ENCODE measurements around the gene ALS2CL.
"Not testable (repeated sequence)": the region's sequence is repeated elsewhere in the genome, so short reads cannot be mapped to it uniquely, and the experiment has no call there.

ALS2CL gene

DNA sequence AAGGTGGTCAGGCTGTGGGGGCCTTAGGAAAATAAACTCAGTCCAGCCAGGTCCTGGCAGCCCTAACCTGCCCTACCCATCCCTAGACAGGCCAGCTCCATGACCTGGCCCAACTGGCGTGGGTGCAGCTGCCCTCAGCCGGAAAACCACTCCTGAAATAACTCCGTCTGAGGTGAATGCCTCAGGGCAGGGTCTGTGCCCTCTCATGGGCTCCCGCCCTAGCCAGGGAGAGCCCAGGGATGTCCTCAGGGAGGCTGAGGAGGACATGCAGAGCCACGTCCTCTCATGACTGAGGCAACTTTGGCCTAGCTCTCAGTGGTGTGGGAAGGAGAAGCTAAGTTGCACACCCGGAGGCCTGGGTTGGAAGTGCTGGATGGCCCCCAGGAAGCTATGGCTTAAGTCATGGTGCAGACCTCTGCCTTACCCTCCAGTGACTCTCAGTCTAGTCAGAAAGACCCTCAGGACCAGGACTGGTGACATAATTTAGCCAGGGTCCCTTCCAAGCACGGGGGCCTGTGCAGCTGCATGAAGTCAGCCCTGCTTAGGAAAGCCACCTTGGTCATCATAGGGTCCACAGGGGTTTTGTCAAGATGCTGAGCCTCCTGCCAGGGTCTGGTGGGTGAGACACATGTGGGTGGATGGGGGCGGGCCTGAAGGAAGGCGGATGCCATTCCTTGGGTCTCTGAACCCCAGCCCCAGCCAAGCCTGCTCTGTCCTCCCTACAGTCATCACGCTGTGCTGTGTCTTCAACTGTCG is 15.1 kb upstream of the ALS2CL start:
- Histone ChIP-seq H3K36me3 (ENCODE audit: insufficient read depth, low read length) (no peaks in the 10 kb centered on the region), H3K9ac (ENCODE audit: low read depth, low read length) (no peak overlapping the region), H3K4me3 (ENCODE audit: low read length) (no peak overlapping the region), H3K9me3 (ENCODE audit: insufficient read depth, low read depth, low read length) (no peaks in the 10 kb centered on the region), H3K27ac (ENCODE audit: low read depth, low read length) (no peak overlapping the region), H3K4me1 (ENCODE audit: insufficient read depth, low read length) (peaks cover 11% of the 10 kb centered on the region; the same call in 1 of the 2 replicates), H3K27me3 (ENCODE audit: insufficient read depth, low read length) (no peaks in the 10 kb centered on the region)
- WGBS, result 93% methylated on average over 11 of the region's 11 CpGs

DNA sequence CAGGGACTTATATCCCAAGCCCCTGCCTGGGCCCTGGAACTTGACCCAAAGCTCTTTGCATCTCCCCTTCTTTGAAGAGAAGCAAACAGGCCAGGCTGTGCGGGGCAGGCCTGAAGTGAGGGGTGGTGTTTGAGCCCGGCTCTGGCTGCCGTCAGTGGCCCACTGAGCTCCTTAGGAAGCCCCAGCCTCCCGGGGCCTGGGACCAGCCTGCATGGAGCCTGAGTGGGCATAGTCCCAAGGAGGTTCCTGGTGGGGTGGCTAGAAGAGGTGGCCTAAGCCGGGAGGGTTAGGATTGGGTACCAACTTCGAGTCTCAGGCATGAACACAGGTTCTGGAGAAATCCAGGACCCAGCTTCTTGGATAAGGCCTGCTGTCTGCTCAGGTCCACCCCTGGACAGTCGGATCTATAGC is 14.1 kb upstream of the ALS2CL start:
- H3K9me3 ChIP-seq (ENCODE audit: insufficient read depth, low read depth, low read length), result no peaks in the 10 kb centered on the region
- no peaks in the 10 kb centered on the region for H3K36me3 ChIP-seq (ENCODE audit: insufficient read depth, low read length)
- 92% methylated on average over 7 of the region's 7 CpGs for WGBS
- H3K4me1 ChIP-seq (ENCODE audit: insufficient read depth, low read length), result peaks cover 11% of the 10 kb centered on the region; the same call in 1 of the 2 replicates
- H3K27me3 ChIP-seq (ENCODE audit: insufficient read depth, low read length), result peaks cover 4% of the 10 kb centered on the region; the same call in 1 of the 2 replicates
- H3K27ac ChIP-seq (ENCODE audit: low read depth, low read length), result no peak overlapping the region
- H3K9ac ChIP-seq (ENCODE audit: low read depth, low read length), result no peak overlapping the region
- no peak overlapping the region for H3K4me3 ChIP-seq (ENCODE audit: low read length)

DNA sequence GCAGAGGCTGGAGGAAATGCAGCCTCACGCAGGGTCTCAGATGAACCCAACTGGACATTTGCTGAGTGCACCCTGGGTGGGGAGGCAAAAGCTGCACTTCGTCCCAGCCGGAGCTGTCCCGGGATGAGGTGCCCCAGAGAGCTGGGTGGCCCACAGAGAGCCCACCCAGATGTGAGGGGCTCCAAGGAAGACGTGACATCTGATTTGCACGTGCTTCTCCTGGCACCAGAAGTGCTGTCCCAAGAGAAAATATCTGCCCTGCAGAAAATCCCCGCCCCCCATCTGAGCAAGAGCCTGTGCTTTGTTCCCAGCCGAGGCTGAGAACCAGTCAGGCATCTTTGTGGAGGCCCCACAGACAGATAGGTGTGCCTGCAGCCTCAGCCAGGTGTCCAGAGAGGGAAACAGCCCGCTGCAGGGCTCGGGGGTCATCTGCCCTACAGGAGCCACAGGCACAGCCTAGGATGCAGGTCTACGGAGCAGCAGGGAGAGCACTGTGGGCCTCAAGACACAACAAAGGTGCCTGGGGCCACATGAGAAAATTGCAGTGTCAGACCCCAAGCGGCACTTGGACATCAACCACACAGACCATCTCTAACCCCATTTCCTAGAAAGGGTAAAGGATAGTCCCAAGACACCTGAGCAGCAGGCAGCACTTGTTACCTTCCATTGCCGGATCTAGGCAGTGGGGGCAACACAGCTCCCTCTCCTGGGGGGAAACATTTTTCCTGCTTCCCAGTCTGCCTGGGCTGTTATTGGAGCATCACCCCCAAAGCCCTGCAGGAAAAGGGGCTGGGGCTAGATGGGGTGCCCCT is 13.5 kb upstream of the ALS2CL start:
- no peak overlapping the region for H3K9ac ChIP-seq (ENCODE audit: low read depth, low read length)
- H3K27ac ChIP-seq (ENCODE audit: low read depth, low read length), result no peak overlapping the region
- no peak overlapping the region for H3K4me3 ChIP-seq (ENCODE audit: low read length)
- H3K4me1 ChIP-seq (ENCODE audit: insufficient read depth, low read length), result peaks cover 11% of the 10 kb centered on the region; the same call in 1 of the 2 replicates
- WGBS, result 81% methylated on average over 13 of the region's 13 CpGs
- no peaks in the 10 kb centered on the region for H3K9me3 ChIP-seq (ENCODE audit: insufficient read depth, low read depth, low read length)
- H3K36me3 ChIP-seq (ENCODE audit: insufficient read depth, low read length), result no peaks in the 10 kb centered on the region
- peaks cover 10% of the 10 kb centered on the region for H3K27me3 ChIP-seq (ENCODE audit: insufficient read depth, low read length)

DNA sequence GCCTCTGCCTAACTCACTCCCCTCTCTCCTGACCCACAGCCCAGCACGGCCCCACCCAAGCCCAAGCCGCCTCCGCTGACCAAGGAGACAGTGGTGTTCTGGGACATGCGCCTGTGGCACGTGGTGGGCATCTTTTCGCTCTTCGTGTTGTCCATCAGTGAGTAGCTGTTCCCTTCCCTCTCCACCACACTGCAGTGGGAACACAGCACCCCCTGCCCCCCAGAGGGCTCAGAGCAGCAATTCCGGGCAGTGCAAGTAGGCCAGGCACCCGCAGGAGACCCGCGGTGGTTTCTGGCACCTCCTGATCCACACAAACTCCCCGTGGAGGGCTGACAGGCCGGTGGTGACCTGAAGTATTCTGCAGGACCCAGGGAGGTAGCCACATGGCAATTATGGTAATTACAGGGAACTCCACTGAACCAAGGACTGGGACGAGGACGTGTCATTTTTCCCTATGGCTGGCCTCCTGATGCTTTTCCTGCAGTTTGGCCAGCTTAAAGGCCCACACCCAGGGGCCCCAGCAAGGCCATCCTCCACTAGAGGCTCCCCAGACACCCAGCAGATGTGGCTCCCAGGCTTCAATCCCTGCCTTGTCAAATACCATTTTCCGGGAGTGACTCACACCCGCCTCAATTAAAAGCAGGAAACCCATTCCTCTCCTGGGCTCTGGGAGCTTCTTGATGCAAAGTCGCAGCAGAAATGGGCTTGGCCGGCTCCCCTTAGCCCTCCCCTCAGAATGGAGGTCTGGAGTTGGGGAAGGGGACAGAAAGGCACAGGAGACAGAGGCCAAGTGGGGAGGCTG is 12.5 kb upstream of the ALS2CL start:
- Histone ChIP-seq H3K9ac (ENCODE audit: low read depth, low read length) (no peak overlapping the region), H3K27me3 (ENCODE audit: insufficient read depth, low read length) (peaks cover 18% of the 10 kb centered on the region), H3K9me3 (ENCODE audit: insufficient read depth, low read depth, low read length) (no peaks in the 10 kb centered on the region), H3K36me3 (ENCODE audit: insufficient read depth, low read length) (no peaks in the 10 kb centered on the region), H3K27ac (ENCODE audit: low read depth, low read length) (no peak overlapping the region), H3K4me3 (ENCODE audit: low read length) (no peak overlapping the region), H3K4me1 (ENCODE audit: insufficient read depth, low read length) (peaks cover 11% of the 10 kb centered on the region; the same call in 1 of the 2 replicates)
- 72% methylated on average over 19 of the region's 19 CpGs for WGBS

DNA sequence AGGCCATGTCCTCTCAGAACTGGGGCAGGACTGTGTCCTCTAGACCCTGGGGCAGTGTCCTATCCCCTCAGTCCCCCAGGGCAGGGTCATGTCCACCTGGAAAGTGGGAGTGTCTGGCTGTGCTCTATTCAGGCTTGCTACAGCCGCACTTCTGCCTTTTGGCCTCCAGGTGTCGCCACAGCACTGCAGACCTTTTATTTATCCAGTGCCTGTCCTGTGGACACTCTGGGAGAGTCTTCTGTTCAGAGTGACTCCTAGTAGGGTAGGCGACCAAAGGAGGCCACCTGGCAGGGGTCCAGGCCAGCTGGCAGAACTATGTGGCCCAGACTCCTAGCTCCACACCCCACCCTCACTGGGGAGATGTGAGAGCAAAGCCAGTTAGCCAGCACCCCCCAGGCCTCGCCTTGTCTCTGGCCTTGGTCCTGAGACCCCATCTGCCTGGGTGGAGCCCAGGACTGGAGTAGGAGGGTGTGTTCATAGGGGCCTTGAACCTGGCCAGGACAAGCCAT is 11.6 kb upstream of the ALS2CL start:
- 20% methylated on average over 4 of the region's 4 CpGs for WGBS
- Histone ChIP-seq H3K36me3 (ENCODE audit: insufficient read depth, low read length) (no peaks in the 10 kb centered on the region), H3K9ac (ENCODE audit: low read depth, low read length) (no peak overlapping the region), H3K4me1 (ENCODE audit: insufficient read depth, low read length) (peaks cover 11% of the 10 kb centered on the region; the same call in 1 of the 2 replicates), H3K27me3 (ENCODE audit: insufficient read depth, low read length) (peaks cover 26% of the 10 kb centered on the region), H3K27ac (ENCODE audit: low read depth, low read length) (no peak overlapping the region), H3K9me3 (ENCODE audit: insufficient read depth, low read depth, low read length) (no peaks in the 10 kb centered on the region), H3K4me3 (ENCODE audit: low read length) (no peak overlapping the region)

DNA sequence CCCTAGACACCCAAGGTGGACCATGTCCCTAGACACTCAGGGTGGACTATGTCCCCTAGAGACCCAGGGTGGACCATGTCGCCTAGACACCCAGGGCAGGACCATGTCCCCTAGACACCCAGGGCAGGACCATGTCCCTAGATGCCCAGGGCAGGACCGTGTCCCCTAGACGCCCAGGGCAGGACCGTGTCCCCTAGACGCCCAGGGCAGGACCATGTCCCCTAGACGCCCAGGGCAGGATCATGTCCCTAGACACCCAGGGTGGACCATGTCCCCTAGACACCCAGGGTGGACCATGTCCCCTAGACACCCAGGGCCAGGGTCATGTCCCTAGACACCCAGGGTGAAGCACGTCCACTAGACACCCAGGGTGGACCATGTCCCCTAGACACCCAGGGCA is 10.9 kb upstream of the ALS2CL start:
- 65% methylated on average over 7 of the region's 7 CpGs for WGBS
- not testable (repeated sequence) for H3K9me3 ChIP-seq (ENCODE audit: insufficient read depth, low read depth, low read length); H3K4me3 ChIP-seq (ENCODE audit: low read length); H3K9ac ChIP-seq (ENCODE audit: low read depth, low read length); H3K27ac ChIP-seq (ENCODE audit: low read depth, low read length); H3K36me3 ChIP-seq (ENCODE audit: insufficient read depth, low read length)
- peaks cover 11% of the 10 kb centered on the region; the same call in 1 of the 2 replicates for H3K4me1 ChIP-seq (ENCODE audit: insufficient read depth, low read length)
- H3K27me3 ChIP-seq (ENCODE audit: insufficient read depth, low read length), result peaks cover 26% of the 10 kb centered on the region

DNA sequence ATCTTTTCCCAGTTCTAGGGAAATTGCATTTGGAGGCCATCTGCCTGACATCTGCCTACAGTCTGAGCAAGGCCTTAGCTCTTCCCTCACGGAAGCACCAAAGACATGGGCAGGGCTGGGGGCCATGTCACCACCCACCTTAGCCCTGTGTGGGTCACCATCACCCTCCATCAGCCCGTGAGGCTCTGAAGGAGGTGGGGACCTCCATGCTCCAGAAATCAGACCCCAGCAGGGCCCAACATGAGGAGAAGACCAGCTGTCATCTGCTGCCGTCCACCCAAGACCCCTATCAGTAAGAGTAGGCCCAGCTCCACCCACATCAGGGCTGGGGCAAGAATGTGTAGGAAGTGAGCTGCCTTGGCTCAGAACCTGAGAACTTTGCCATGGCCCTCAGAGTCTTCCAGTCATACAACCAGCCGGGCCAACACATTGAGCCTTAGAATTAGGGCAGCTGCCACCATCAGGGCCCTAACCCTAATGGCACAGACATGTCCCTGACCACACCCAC is 9.6 kb upstream of the ALS2CL start:
- no peak overlapping the region for H3K27ac ChIP-seq (ENCODE audit: low read depth, low read length)
- peaks cover 11% of the 10 kb centered on the region; the same call in 1 of the 2 replicates for H3K4me1 ChIP-seq (ENCODE audit: insufficient read depth, low read length)
- H3K9ac ChIP-seq (ENCODE audit: low read depth, low read length), result no peak overlapping the region
- no peaks in the 10 kb centered on the region for H3K36me3 ChIP-seq (ENCODE audit: insufficient read depth, low read length)
- 94% methylated on average over 4 of the region's 4 CpGs for WGBS
- H3K27me3 ChIP-seq (ENCODE audit: insufficient read depth, low read length), result peaks cover 26% of the 10 kb centered on the region
- no peak overlapping the region for H3K4me3 ChIP-seq (ENCODE audit: low read length)
- H3K9me3 ChIP-seq (ENCODE audit: insufficient read depth, low read depth, low read length), result no peaks in the 10 kb centered on the region

DNA sequence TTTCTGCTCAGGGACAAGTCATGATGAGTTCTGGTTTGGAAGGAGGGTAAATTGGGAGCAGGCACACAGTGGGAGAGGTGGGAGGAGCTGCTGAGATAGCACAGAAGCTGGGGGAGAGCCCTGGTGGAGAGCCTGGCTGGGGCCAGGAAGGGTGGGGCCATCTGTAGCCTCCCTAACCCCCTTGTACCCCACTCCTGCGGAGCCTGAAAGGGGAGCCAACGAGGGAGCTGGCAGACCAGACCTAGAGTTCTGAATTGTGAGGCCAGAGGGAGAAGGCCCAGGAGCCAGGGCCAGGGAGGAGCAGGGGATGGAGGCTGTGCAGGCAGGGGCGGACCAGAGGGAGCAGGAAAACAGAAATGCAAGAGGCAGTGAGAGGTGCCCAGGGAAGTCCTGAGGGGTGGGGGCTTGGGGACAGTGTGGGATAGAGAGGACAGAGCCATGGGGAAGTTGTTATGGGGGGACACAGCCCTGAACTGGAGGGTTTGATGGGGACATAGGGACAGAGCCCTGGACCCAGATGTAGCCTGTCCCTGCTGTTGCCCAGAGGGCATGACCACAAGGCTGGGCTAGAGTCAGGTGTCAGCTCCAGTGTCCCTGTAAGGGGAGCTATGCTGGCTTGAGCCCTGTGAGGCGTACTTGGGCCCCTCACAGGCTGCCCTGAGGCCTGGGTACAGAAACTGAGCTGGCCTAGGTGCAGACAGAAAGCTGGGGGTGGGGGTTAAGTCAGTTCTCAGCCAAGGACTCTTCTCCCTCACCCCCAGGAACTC is 8.9 kb upstream of the ALS2CL start:
- WGBS, result 87% methylated on average over 4 of the region's 4 CpGs
- peaks cover 11% of the 10 kb centered on the region; the same call in 1 of the 2 replicates for H3K4me1 ChIP-seq (ENCODE audit: insufficient read depth, low read length)
- no peak overlapping the region for H3K27ac ChIP-seq (ENCODE audit: low read depth, low read length)
- H3K9ac ChIP-seq (ENCODE audit: low read depth, low read length), result no peak overlapping the region
- no peaks in the 10 kb centered on the region for H3K9me3 ChIP-seq (ENCODE audit: insufficient read depth, low read depth, low read length)
- no peak overlapping the region for H3K4me3 ChIP-seq (ENCODE audit: low read length)
- H3K27me3 ChIP-seq (ENCODE audit: insufficient read depth, low read length), result peaks cover 26% of the 10 kb centered on the region
- no peaks in the 10 kb centered on the region for H3K36me3 ChIP-seq (ENCODE audit: insufficient read depth, low read length)

DNA sequence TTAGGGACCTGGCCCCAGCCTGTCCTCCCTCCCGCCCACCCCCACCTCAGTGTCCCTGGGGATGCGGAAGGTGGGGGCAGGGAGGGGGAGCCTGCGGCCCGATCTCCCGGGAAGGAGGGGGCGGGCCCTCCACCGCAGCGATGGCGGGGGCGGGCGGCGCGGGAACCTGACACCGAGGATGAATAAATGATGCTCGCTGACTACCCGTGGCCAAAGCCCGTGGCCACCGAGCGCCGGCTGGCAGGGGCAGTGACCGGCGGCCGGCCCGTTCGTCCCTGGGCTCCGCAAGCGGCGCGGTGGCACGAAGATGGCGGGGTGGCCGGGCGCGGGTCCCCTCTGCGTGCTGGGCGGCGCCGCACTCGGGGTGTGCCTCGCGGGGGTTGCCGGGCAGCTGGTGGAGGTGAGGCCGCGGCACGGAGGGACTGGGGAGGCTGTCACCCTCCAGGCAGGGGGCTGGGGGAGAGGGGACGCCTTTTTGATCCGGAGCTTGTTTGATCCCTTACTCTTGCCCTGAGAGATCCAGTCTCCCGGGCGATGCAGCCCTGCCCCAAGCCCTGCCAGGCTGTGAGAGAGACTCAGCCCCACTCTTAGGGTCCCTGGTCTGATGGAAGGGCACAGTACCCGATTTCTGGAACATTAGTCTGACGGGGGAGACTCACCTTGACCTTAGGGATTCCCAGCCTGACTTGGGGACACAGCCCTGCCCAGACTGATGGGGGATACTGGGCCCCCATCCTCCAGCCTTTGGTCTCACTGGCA is 7.9 kb upstream of the ALS2CL start, which contains the start of gene TMIE:
Gene TMIE, plus strand, starts transcription at position 212 of the 759 bp plus-strand sequence. Its CDS starts 96 bp downstream, at position 308.
- H3K27me3 ChIP-seq (ENCODE audit: insufficient read depth, low read length), result peaks cover 26% of the 10 kb centered on the region
- no peaks in the 10 kb centered on the region for H3K9me3 ChIP-seq (ENCODE audit: insufficient read depth, low read depth, low read length)
- no peak within 1 kb of the TSS for H3K27ac ChIP-seq (ENCODE audit: low read depth, low read length)
- H3K4me3 ChIP-seq (ENCODE audit: low read length), result peak within 1 kb of the TSS; percentile 40
- H3K4me1 ChIP-seq (ENCODE audit: insufficient read depth, low read length), result peaks cover 2% of the 10 kb centered on the region; the same call in 1 of the 2 replicates
- H3K36me3 ChIP-seq (ENCODE audit: insufficient read depth, low read length), result no peaks in the 10 kb centered on the region
- H3K9ac ChIP-seq (ENCODE audit: low read depth, low read length), result no peak within 1 kb of the TSS
- WGBS, result 8% methylated on average over 49 of the region's 51 CpGs
